ENCODE data around the gene CCDC117.
A peak's percentile ranks its signal among the peaks of the same experiment; 100 is the strongest.
"Not testable (repeated sequence)": the region's sequence is repeated elsewhere in the genome, so short reads cannot be mapped to it uniquely, and the experiment has no call there.

Gene CCDC117

DNA sequence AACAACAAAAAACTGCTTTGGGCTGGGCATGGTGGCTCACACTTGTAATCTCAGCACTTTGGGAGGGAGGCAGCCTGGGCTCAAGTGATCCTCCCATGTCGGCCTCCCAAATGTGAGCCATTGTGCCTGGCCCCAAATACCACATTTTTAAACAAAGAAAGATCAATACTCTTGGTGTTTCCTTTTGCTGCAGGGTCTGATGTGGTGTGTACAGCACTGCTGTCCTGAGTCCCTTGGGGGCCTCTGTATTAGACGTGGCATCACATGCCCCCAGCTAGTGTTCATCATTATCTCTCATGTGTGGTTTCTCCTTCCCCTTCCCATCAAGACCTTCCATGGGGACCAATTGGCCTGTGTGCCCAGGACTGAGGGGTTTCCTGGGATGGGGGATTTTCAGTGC lies 48.4 kb downstream of the CCDC117 start:
- DNase-seq, result no peak
- in situ Hi-C loops (cut with MboI; ENCODE audit: low pct_unique_long_range_greater_than_20kb, low sequenced_read_pairs), result loop anchor here (10.0 kb wide), 1 partner anchor 216 kb away; no protein-coding TSS in a partner anchor

DNA sequence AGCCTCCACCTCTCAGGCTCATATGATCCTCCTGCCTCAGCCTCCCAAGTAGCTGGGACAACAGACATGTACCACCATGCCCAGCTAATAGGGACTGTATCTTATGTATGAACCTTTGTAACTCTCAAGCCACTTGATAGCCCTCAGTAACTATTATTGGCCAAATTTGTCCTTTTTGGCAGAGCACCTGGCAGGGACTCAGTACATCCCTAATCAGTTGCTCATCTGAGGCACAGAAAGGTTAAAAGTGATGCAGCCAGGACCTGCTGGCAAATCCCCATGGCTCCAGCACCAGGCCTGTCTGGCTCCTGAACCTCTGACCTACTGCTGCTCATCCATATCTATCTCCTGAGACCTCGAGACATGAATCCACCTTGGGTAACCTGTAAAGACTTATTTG lies 49.0 kb downstream of the CCDC117 start:
- in situ Hi-C loops (cut with MboI; ENCODE audit: low pct_unique_long_range_greater_than_20kb, low sequenced_read_pairs), result loop anchor here (10.0 kb wide), 1 partner anchor 217 kb away; no protein-coding TSS in a partner anchor
- no peak for DNase-seq

DNA sequence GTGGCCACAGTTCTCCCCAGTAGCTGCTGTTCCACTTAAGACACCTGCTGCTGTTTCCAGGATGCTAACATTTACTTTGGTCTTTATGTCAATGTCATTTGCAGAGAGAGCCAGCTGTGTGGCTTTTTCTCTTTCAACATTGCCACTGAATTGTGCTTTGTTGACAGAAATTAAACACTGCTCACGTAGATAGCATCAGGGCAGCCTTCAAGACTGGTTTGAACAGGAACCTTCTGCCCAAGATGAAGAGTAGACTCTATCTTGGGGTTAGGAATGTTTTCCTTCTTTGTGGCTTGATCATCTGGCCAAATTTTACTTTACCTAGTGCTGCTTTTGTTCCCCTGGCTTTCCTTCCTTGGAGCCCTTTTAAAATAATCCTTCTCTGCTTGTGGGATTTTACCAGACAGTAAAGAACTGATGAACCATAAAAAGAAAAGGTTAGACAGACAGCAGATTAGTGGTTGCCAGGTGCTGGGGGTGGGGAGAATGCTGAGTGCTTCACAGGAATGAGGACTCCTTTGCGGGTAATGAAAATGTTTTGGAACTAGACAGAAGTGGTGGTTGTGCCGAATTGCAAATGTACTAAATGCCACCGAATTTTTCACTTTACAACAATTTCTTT lies 50.5 kb downstream of the CCDC117 start:
- DNase-seq, result peak; percentile 76
- in situ Hi-C loops (cut with MboI; ENCODE audit: low pct_unique_long_range_greater_than_20kb, low sequenced_read_pairs), result loop anchor here (10.0 kb wide), 1 partner anchor 218 kb away; no protein-coding TSS in a partner anchor

DNA sequence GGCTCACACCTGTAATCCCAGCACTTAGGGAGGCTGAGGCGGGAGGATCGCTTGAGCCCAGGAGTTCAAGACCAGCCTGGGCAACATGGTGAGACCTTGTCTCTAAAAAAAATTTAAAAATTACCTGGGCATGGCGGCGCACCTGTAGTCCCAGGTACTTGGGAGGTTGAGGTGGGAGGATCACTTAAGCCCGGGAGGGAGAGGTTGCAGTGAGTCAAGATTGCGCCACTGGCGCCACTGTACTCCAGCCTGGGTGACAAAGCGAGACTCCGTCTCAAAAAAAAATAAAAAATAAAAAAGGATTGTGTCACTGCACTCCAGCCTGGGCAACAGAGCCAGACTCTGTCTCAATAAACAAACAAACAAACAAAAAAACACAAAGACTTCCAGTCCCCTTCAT lies 52.0 kb downstream of the CCDC117 start:
- in situ Hi-C loops (cut with MboI; ENCODE audit: low pct_unique_long_range_greater_than_20kb, low sequenced_read_pairs), result loop anchor here (10.0 kb wide), 1 partner anchor 220 kb away; no protein-coding TSS in a partner anchor
- DNase-seq, result not testable (repeated sequence)

DNA sequence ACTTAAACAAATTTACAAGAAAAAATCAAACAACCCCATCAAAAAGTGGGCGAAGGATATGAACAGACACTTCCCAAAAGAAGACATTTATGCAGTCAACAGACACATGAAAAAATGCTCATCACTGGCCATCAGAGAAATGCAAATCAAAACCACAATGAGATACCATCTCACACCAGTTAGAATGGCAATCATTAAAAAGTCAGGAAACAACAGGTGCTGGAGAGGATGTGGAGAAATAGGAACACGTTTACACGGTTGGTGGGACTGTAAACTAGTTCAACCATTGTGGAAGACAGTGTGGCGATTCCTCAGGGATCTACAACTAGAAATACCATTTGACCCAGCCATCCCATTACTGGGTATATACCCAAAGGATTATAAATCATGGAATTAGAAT lies 53.9 kb downstream of the CCDC117 start:
- not testable (repeated sequence) for DNase-seq
- in situ Hi-C loops (cut with MboI; ENCODE audit: low pct_unique_long_range_greater_than_20kb, low sequenced_read_pairs), result loop anchor here (10.0 kb wide), 1 partner anchor 222 kb away; no protein-coding TSS in a partner anchor

DNA sequence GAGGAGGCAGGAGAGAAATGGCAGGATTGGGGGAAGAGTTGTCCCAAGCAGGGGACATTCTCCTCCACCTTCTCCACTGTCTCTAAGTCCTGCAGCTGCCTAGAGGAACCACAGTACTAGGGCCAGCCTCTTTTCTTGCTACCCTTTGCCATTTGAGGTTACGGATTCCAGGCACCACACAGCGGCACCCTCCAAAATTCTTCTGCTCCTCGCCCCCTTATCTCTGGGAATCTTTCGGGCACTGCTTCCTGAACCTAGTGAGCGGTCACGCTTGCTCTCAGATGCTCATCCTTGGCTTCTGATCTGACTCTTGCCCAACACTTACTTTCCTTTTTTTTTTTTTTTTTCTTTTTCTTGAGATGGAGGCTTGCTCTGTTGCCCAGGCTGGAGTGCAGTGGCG lies 54.4 kb downstream of the CCDC117 start:
- peak; percentile 83 for DNase-seq
- in situ Hi-C loops (cut with MboI; ENCODE audit: low pct_unique_long_range_greater_than_20kb, low sequenced_read_pairs), result loop anchor here (10.0 kb wide), 1 partner anchor 222 kb away; no protein-coding TSS in a partner anchor

DNA sequence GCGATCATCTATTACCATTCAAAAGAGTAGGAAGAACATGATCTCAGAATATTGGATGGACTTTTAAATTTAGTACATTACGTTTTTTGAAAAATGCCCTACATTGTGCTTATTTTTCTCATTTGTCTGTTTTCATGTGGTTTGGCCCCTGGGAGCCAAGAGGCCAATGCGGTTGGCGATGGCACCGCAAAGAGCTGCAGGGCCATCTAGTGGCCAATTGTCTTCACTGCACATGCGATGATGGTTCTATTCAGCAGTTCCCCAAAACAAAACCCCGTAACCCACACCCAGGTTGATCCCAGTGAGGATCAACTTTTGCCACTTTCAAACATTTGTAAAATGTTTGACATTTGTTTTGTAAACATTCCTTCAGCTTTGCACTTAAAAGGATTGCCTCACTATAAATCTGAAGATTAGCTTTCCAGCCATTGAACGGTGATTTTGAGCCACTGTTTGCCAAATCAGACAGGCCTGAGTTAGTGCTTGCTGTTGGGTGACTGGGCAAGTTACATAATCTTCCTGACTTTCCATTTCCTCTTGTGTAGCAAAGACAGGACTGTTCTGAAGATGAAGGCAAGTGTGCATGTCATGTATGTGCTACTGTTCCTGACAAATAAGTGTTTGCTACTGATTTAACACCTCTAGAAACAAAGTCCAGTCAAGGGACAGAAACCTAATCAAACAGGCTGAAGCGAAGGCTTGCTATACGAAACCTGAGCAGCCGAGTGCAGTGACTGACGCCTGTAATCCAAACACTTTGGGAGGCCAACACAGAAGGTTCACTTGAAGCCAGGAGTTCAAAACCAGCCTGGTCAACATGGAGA lies 57.1 kb downstream of the CCDC117 start:
- in situ Hi-C loops (cut with MboI; ENCODE audit: low pct_unique_long_range_greater_than_20kb, low sequenced_read_pairs), result loop anchor here (10.0 kb wide), 1 partner anchor 225 kb away; no protein-coding TSS in a partner anchor
- DNase-seq, result peak; percentile 92

DNA sequence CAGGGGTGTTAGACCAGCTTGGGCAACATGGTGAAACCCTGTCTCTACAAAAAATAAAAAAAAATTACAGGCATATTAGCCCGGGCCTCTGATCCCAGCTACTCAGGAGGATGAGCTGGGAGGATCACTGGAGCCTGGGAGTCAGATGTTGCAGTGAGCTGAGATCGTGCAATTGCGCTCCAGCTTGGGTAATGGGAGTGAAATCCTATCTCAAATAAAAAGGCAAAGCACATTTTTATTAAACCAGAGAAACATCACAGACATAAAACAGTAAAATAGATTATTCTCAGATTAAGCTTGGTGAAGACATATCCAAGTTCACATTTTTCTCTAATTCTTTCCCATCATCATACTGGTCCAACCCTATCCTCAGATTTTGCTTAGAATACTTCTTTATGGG lies 57.9 kb downstream of the CCDC117 start:
- no peak for DNase-seq
- in situ Hi-C loops (cut with MboI; ENCODE audit: low pct_unique_long_range_greater_than_20kb, low sequenced_read_pairs), result no loop called here

DNA sequence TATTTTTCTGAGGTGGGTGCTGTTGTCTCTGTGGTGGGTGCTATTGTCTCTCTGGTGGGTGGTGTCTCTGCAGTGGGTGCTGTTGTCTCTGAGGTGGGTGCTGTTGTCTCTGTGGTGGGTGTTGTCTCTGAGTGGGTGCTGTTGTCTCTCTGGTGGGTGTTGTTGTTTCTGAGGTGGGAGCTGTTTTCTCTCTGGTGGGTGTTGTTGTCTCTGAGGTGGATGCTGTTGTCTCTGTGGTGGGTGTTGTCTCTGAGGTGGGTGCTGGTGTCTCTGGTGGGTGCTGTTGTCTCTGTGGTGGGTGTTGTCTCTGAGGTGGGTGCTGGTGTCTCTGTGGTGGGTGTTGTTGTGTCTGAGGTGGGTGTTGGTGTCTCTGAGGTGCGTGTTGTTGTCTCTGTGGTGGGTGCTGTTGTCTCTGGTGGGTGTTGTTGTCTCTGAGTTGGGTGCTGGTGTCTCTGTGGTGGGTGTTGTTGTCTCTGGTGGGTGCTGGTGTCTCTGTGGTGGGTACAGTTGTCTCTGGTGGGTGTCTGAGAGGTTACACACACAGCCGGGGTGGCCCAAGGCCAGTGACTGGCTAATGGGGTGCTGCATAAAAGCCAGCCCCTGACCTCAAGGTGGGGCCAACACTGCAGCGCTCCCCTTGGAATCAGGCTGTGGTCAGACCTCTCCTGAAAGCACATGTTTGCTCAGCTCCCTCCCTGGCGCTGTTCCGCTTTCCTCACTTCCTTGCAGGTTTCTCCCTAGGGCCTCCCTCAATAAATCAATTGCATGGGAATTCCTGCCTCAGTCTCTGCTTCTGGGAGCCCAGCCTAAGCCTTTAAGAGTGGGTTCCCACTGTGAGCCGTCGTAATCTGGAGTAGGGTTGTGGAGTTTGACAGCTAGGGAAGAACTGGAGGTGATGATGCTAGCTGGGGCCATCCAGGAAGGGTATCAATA lies 58.9 kb downstream of the CCDC117 start:
- DNase-seq, result no peak
- in situ Hi-C loops (cut with MboI; ENCODE audit: low pct_unique_long_range_greater_than_20kb, low sequenced_read_pairs), result no loop called here

DNA sequence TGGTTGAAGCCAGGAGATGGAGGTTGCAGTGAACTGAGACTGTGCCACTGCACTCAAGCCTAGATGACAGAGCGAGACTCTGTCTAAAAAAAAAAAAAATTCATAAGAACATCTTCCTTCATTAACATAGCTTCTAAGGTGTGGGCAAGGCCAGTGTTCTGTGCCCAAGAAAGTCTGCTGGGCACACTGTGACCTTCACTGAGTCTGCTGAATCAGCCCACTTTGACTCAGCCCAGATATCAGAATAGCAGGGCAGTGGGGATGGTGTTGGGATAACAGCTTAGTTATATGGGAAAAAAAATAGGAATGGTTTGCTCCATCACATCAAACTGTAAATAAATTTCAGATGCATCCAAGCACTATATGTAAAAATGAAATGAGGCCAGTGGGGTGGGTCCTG lies 60.2 kb downstream of the CCDC117 start:
- DNase-seq, result no peak
- in situ Hi-C loops (cut with MboI; ENCODE audit: low pct_unique_long_range_greater_than_20kb, low sequenced_read_pairs), result no loop called here

DNA sequence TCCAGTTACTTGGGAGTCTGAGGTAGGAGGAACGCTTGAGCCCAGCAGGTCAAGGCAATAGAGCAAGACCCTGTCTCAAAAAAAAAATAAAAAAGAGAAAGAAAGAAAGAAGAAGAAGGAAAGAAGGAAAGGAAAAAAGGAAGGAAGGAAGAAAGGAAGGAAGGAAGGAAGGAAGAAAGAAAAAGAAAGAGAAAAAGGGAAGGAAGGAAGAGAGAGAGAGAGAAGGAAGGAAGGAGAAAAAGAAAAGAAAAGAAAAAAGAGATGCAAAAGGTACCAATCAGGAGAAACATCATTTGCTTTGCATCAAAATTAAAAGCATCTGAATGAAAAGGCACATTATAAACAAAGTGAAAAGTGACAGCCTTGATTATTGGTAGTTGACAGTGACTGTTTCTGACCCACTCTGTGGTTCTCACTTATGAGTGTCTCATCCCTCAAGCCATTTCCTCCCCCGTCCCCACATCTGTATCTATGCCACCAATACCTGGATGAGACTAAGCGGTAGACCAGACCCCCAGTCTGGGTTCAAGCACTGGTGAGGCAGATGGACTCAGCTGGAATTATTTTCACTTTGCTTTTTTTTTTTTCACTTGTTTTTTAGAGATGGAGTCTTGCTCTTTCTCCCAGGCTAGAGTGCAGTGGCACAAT lies 60.9 kb downstream of the CCDC117 start:
- in situ Hi-C loops (cut with MboI; ENCODE audit: low pct_unique_long_range_greater_than_20kb, low sequenced_read_pairs), result no loop called here
- no peak for DNase-seq

DNA sequence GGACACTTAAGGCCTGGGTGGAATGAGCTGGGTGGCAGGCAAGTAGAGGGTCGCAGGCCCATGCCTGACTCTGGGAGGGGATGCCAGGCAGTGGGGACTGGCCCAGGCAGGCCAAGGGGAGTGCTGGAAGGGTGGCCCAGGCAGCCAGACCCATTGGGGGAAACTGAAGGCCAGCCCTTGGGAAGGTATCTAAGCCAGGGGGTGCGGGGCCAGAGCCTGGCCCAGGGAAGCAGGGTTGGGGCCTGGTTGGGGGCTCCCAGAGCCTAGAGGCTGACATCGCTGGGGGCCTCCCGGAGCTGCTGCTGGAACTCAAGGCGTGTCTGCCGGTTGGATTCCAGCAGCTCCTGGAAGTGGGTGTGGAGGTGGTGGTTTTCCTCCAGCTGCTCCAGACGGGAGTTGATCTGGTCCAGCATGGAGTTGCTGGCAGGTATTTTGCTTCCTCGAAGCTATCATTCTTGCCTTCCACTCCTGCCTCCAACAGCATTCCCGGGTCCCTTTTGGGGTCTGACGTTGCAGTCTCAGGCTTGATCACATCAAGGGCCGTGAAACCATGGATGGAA lies 63.2 kb downstream of the CCDC117 start:
- in situ Hi-C loops (cut with MboI; ENCODE audit: low pct_unique_long_range_greater_than_20kb, low sequenced_read_pairs), result no loop called here
- no peak for DNase-seq

DNA sequence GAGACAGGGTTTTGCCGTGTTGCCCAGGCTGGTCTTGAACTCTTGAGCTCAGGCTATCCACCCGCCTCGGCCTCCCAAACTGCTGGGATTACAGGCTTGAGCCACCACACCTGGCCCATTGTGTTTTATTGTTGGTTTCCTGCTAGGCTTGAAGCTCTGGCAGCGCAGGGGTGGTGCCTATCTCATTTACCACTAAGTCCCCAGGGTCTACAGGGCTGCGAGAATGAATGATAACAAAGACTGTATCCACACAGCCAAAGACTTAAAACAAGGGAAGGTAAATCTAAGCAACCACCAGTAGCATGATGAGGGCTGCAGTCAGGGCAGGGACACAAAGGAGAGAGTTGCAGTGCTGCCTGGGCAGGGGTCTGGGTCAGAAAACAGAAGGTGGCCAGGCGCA lies 65.1 kb downstream of the CCDC117 start:
- no peak for DNase-seq
- in situ Hi-C loops (cut with MboI; ENCODE audit: low pct_unique_long_range_greater_than_20kb, low sequenced_read_pairs), result no loop called here

Measured in KBM-7 (cell line).